K562 (cell line): Measurements from ENCODE around the gene PHOX2A. TPM values are rescaled to one million over a fixed set of nuclear protein-coding genes. Genes with fewer than 3 reads are reported as not detected.
A peak's percentile ranks its signal among the peaks of the same experiment; 100 is the strongest.

Experiments used
- E2F6 ChIP-seq, 2 experiments: IDR thresholded peaks; 2 replicates each; pipeline ENCODE4 v1.6.1; 2011; ENCODE audit warnings: borderline replicate concordance in 1 of 2, control low read depth in 1 of 2, low read depth in 1 of 2, low read length in 1 of 2, mild to moderate bottlenecking in 1 of 2, mixed read lengths in 1 of 2, moderate library complexity in 1 of 2; ENCODE audit not compliant: insufficient read depth in 1 of 2, insufficient read length in 1 of 2, poor library complexity in 1 of 2, severe bottlenecking in 1 of 2; ENCODE audit errors: extremely low read depth in 1 of 2
- ERF ChIP-seq: fragments of 450-650 bp; formaldehyde crosslinking; IDR thresholded peaks from 2 replicates; pipeline ENCODE4 v1.4.0; 2020; ENCODE audit warnings: mild to moderate bottlenecking, mixed read lengths
- ZNF217 ChIP-seq: sonication (generic); formaldehyde crosslinking; IDR thresholded peaks from 2 replicates; pipeline ENCODE4 v1.8.0; 2022; ENCODE audit warnings: mild to moderate bottlenecking, missing genetic modification reagents
- polyA plus RNA-seq, 8 experiments: library from polyadenylated mRNA; depleted of rRNA in 4 of 8; stranded (reverse) in 5 of 8; unstranded in 3 of 8; fragments of >200 nt; fragmentation: Nextera tagmentation in 2 of 8; fragmentation: Illumina TruSeq in 1 of 8; extraction: Ambion mirVana in 2 of 8; extraction: Trizol in 1 of 8; gene quantifications; 2 replicates each; pipeline versions ENCODE4 v1.2.1 to v1.2.3, GENCODE V29; 2011 to 2014; ENCODE audit warnings: inconsistent platforms in 1 of 8, missing spikeins in 1 of 8
- total RNA-seq, 7 experiments: library from RNA; depleted of rRNA in 6 of 7; stranded (reverse); fragments of >200 nt in 6 of 7; fragmentation: Illumina TruSeq in 2 of 7; extraction: Trizol in 2 of 7; gene quantifications; 2 replicates each; pipeline versions ENCODE4 v1.2.1 to v1.2.3, GENCODE V29; 2011 to 2021; ENCODE audit warnings: low replicate concordance in 1 of 7
- TF ChIP-seq, protein P1 (sequence below): sonication (generic); formaldehyde crosslinking; IDR thresholded peaks from 2 replicates; pipeline ENCODE4 v1.8.1; 2023; ENCODE audit warnings: mild to moderate bottlenecking, missing genetic modification reagents

PHOX2A gene
- total and polyA plus RNA-seq, 9 of the 15 experiments (the other 6 are each of a cell fraction or from before 2014, with no cell fraction given), result not detected

DNA sequence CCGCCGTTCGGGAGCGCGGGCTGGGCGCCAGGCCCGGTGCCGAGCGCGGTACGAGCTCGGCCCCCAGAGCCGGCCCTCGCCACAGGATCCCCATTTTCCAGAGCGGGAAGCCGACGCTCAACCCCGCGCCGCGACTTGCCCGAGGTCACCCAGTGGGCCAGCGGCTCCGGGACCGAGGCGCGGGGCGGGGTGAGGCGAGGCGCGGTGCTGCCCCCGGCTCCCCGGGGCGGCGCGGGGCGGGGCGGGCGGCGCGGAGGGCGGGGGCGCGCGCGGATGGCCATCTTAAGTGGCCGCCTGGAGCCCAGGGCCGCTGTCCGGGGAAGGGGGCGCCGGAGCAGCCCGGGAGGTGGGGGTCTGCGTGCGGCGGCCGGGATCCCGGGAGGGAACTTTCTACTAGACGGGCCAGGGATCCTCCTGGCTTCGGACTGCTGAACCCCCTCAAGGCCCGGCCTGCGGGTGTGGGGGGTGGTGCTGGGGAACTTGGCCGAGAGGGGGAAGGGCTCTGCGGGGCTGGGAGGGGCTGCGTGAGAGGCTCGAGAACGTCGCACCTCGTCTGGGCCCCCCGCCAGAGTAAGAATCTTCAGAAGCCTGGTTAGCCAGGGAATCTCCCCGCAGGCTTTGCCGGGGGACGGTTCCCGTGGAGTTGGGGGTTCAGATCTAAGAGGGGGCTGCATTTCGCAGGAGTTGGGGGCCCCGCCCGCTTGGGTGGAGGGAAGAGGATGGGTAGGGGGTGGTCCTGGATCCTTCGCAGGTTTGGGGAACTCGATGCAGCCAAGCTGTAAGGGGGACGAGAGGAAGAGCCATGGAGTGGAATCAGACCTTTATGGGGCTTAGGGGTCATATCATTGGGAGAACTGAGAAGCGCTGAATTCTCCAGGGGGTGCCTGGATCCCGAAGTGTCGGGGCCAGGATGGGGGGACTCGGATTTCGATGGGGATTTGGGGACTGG is 20.1 kb downstream of the PHOX2A start (continued):
- TF ChIP-seq, protein P1, sequence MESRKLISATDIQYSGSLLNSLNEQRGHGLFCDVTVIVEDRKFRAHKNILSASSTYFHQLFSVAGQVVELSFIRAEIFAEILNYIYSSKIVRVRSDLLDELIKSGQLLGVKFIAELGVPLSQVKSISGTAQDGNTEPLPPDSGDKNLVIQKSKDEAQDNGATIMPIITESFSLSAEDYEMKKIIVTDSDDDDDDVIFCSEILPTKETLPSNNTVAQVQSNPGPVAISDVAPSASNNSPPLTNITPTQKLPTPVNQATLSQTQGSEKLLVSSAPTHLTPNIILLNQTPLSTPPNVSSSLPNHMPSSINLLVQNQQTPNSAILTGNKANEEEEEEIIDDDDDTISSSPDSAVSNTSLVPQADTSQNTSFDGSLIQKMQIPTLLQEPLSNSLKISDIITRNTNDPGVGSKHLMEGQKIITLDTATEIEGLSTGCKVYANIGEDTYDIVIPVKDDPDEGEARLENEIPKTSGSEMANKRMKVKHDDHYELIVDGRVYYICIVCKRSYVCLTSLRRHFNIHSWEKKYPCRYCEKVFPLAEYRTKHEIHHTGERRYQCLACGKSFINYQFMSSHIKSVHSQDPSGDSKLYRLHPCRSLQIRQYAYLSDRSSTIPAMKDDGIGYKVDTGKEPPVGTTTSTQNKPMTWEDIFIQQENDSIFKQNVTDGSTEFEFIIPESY (CRISPR knock-in tag), result peak; percentile 40; the same call in 1 of the 2 replicates
- no peak for TF ChIP-seq ZNF217
- no peak for TF ChIP-seq ERF (CRISPR knock-in tag)
- TF ChIP-seq E2F6 (IDR thresholded peaks at IDR 0.05; ENCODE audit: borderline replicate concordance in 1 of 2, extremely low read depth in 1 of 2, insufficient read depth in 1 of 2, insufficient read length in 1 of 2, low read depth in 1 of 2, low read length in 1 of 2, poor library complexity in 1 of 2, severe bottlenecking in 1 of 2), result peak in 1 of 2 experiments; percentile 49
- TF ChIP-seq, all 486 proteins: peak for 63
